CD8-positive, alpha-beta memory T cell (primary cell): ENCODE results near the gene CYBB. TPM values are rescaled to one million over a fixed set of nuclear protein-coding genes. Genes with fewer than 3 reads are reported as not detected.
A peak's percentile ranks its signal among the peaks of the same experiment; 100 is the strongest.
"Not testable (repeated sequence)": the region's sequence is repeated elsewhere in the genome, so short reads cannot be mapped to it uniquely, and the experiment has no call there.

Experiments
- CTCF ChIA-PET: fragments of 350-600 bp; sonication (Branson Sonifier 250); formaldehyde crosslinking; loops from one replicate; lab custom pipeline; 2021; ENCODE audit warnings: antibody characterized with exemption; lab: Charles Lee
- POLR2A ChIA-PET: fragments of 350-600 bp; sonication (Branson Sonifier 250); formaldehyde crosslinking; loops from one replicate; lab custom pipeline; 2021; ENCODE audit warnings: antibody characterized with exemption; lab: Charles Lee
- DNase-seq, 5 donors: peaks; one replicate each; pipeline versions ENCODE4 v3.0.0 to v3.0.0-alpha.2; 2020 to 2022; ENCODE audit warnings: mixed read lengths in 1 of 5
- H3K27ac ChIP-seq: one replicate; pipeline ENCODE4 v1.7.0; 2013; ENCODE audit warnings: low read depth, mild to moderate bottlenecking, low read length, moderate library complexity
- H3K27me3 ChIP-seq: 2 replicates; pipeline ENCODE4 v1.7.0; 2013; ENCODE audit warnings: low read length, mild to moderate bottlenecking; ENCODE audit not compliant: insufficient read depth, poor library complexity, severe bottlenecking
- H3K36me3 ChIP-seq: 2 replicates; pipeline ENCODE4 v1.7.0; 2013; ENCODE audit warnings: mild to moderate bottlenecking, low read length, moderate library complexity; ENCODE audit not compliant: insufficient read depth
- H3K4me1 ChIP-seq: 2 replicates; pipeline ENCODE4 v1.7.0; 2013; ENCODE audit warnings: mild to moderate bottlenecking, low read length, moderate library complexity; ENCODE audit not compliant: insufficient read depth
- H3K4me3 ChIP-seq: 2 replicates; pipeline ENCODE4 v1.7.0; 2013; ENCODE audit warnings: mild to moderate bottlenecking, low read length
- H3K9me3 ChIP-seq: 2 replicates; pipeline ENCODE4 v1.7.0; 2013; ENCODE audit warnings: mild to moderate bottlenecking, low read length
- H3K27ac Mint-ChIP-seq, 8 donors: one replicate each; pipeline ENCODE4 v1.8.0; 2020 to 2021; ENCODE audit warnings: mixed read lengths in 8 of 8, mild to moderate bottlenecking in 6 of 8, inconsistent platforms in 3 of 8, moderate library complexity in 3 of 8
- H3K27me3 Mint-ChIP-seq, 2 donors: one replicate each; pipeline ENCODE4 v1.8.0; 2020 to 2021; ENCODE audit warnings: mixed read lengths in 2 of 2, mild to moderate bottlenecking in 1 of 2, moderate library complexity in 1 of 2
- H3K36me3 Mint-ChIP-seq, 3 donors: one replicate each; pipeline ENCODE4 v1.8.0; 2020 to 2021; ENCODE audit warnings: mixed read lengths in 3 of 3, inconsistent platforms in 1 of 3, mild to moderate bottlenecking in 1 of 3
- H3K4me1 Mint-ChIP-seq, 3 donors: one replicate each; pipeline ENCODE4 v1.8.0; 2020 to 2021; ENCODE audit warnings: mixed read lengths in 3 of 3, inconsistent platforms in 1 of 3, mild to moderate bottlenecking in 1 of 3
- H3K4me3 Mint-ChIP-seq, 7 donors: one replicate each; pipeline ENCODE4 v1.8.0; 2020 to 2021; ENCODE audit warnings: mixed read lengths in 7 of 7, mild to moderate bottlenecking in 6 of 7, moderate library complexity in 4 of 7, inconsistent platforms in 2 of 7
- H3K9me3 Mint-ChIP-seq, 5 donors: one replicate each; pipeline ENCODE4 v1.8.0; 2020 to 2022; ENCODE audit warnings: mixed read lengths in 5 of 5, mild to moderate bottlenecking in 3 of 5, moderate library complexity in 2 of 5, inconsistent platforms in 1 of 5
- polyA plus RNA-seq: library from polyadenylated mRNA; unstranded; fragments of 300-500 nt; fragmentation: Illumina TruSeq; gene quantifications from one replicate; pipeline ENCODE4 v1.2.3, GENCODE V29; 2021
- total RNA-seq, 2 experiments: library from RNA; stranded (reverse); gene quantifications; one replicate each; pipeline ENCODE4 v1.2.3, GENCODE V29; 2021

Gene CYBB
- total and polyA plus RNA-seq, 3 experiments from 2014 or later, result 3.0 to 3.7 TPM; not detected in 1

GRCh38 chrX:37768866-37769265, 11.0 kb upstream of the CYBB start:
- H3K4me3 ChIP-seq, DNase-seq, H3K27ac Mint-ChIP-seq, H3K4me1 Mint-ChIP-seq, H3K9me3 Mint-ChIP-seq, H3K4me3 Mint-ChIP-seq, H3K36me3 Mint-ChIP-seq, H3K27ac ChIP-seq, H3K27me3 Mint-ChIP-seq, H3K9me3 ChIP-seq, H3K27me3 ChIP-seq, CTCF ChIA-PET, H3K36me3 ChIP-seq, H3K4me1 ChIP-seq, POLR2A ChIA-PET: not testable (repeated sequence)

- Mint-ChIP-seq H3K27me3 (no peaks in the 10 kb centered on the region), H3K27ac (peak overlapping the region; percentile 14 to 91 (median 44)), H3K4me3 (peak overlapping the region in 6 of 7 donors; percentile 9 to 62 (median 56)), H3K4me1 (peaks cover 25 to 26% (median 26%) of the 10 kb centered on the region in 3 donors), H3K9me3 (no peaks in the 10 kb centered on the region), H3K36me3 (no peaks in the 10 kb centered on the region)
- Histone ChIP-seq H3K4me1 (peaks cover 24% of the 10 kb centered on the region), H3K4me3 (peak overlapping the region; percentile 15), H3K36me3 (no peaks in the 10 kb centered on the region), H3K27ac (no peak overlapping the region), H3K9me3 (no peaks in the 10 kb centered on the region), H3K27me3 (no peaks in the 10 kb centered on the region)
- DNase-seq, result no peak
- ChIA-PET CTCF (interaction anchor here (1.1 kb wide), 1 partner anchor 31 kb away, joined by 3 read pairs; no protein-coding TSS in a partner anchor), POLR2A (no interaction called here)
These were observed 3.4 kb upstream of the CYBB start for GRCh38 chrX:37776283-37776986.

GRCh38 chrX:37776987-37777325, 2.9 kb upstream of the CYBB start:
- Histone ChIP-seq H3K36me3 (no peaks in the 10 kb centered on the region), H3K4me3 (no peak overlapping the region), H3K9me3 (no peaks in the 10 kb centered on the region), H3K27ac (no peak overlapping the region), H3K27me3 (no peaks in the 10 kb centered on the region), H3K4me1 (peaks cover 24% of the 10 kb centered on the region)
- no peak for DNase-seq
- CTCF ChIA-PET, result interaction anchor here (1.1 kb wide), 1 partner anchor 32 kb away, joined by 3 read pairs; no protein-coding TSS in a partner anchor
- no peaks in the 10 kb centered on the region for H3K27me3 Mint-ChIP-seq
- peaks cover 25 to 26% (median 26%) of the 10 kb centered on the region in 3 donors for H3K4me1 Mint-ChIP-seq
- no peaks in the 10 kb centered on the region for H3K9me3 Mint-ChIP-seq
- no peaks in the 10 kb centered on the region for H3K36me3 Mint-ChIP-seq
- POLR2A ChIA-PET, result no interaction called here
- H3K4me3 Mint-ChIP-seq, result peak overlapping the region in 6 of 7 donors; percentile 9 to 62 (median 56)
- peak overlapping the region; percentile 14 to 91 (median 46) for H3K27ac Mint-ChIP-seq

GRCh38 chrX:37781081-37781480, 1.2 kb downstream of the CYBB start:
- no peak for DNase-seq
- Mint-ChIP-seq H3K9me3 (no peaks in the 10 kb centered on the region), H3K36me3 (no peaks in the 10 kb centered on the region), H3K27ac (no peak overlapping the region), H3K4me3 (no peak overlapping the region), H3K27me3 (no peaks in the 10 kb centered on the region), H3K4me1 (peaks cover 20 to 25% (median 22%) of the 10 kb centered on the region in 3 donors)
- Histone ChIP-seq H3K4me3 (no peak overlapping the region), H3K4me1 (peaks cover 26% of the 10 kb centered on the region), H3K27me3 (no peaks in the 10 kb centered on the region), H3K27ac (no peak overlapping the region), H3K9me3 (no peaks in the 10 kb centered on the region), H3K36me3 (no peaks in the 10 kb centered on the region)
- CTCF ChIA-PET, result interaction anchor here (1.5 kb wide), 1 partner anchor 36 kb away, joined by 6 read pairs; no protein-coding TSS in a partner anchor
- POLR2A ChIA-PET, result interaction anchor here (0.5 kb wide), 1 partner anchor 24 kb away, joined by 4 read pairs; no protein-coding TSS in a partner anchor

GRCh38 chrX:37781814-37782213, 2.0 kb downstream of the CYBB start:
- Mint-ChIP-seq H3K4me3 (no peak overlapping the region), H3K36me3 (no peaks in the 10 kb centered on the region), H3K27me3 (no peaks in the 10 kb centered on the region), H3K9me3 (no peaks in the 10 kb centered on the region), H3K4me1 (peaks cover 19 to 25% (median 22%) of the 10 kb centered on the region in 3 donors), H3K27ac (no peak overlapping the region)
- no peaks in the 10 kb centered on the region for H3K36me3 ChIP-seq
- peaks cover 26% of the 10 kb centered on the region for H3K4me1 ChIP-seq
- DNase-seq, result no peak
- CTCF ChIA-PET, result interaction anchor here (1.5 kb wide), 1 partner anchor 37 kb away, joined by 6 read pairs; no protein-coding TSS in a partner anchor
- no peak overlapping the region for H3K27ac ChIP-seq
- H3K4me3 ChIP-seq, result no peak overlapping the region
- H3K27me3 ChIP-seq, result no peaks in the 10 kb centered on the region
- POLR2A ChIA-PET, result no interaction called here
- H3K9me3 ChIP-seq, result no peaks in the 10 kb centered on the region

GRCh38 chrX:37782359-37782758, 2.5 kb downstream of the CYBB start:
- no peak overlapping the region for H3K27ac ChIP-seq
- ChIA-PET POLR2A (no interaction called here), CTCF (interaction anchor here (1.5 kb wide), 1 partner anchor 37 kb away, joined by 6 read pairs; no protein-coding TSS in a partner anchor)
- Mint-ChIP-seq H3K4me1 (peaks cover 19 to 25% (median 22%) of the 10 kb centered on the region in 3 donors), H3K36me3 (no peaks in the 10 kb centered on the region), H3K4me3 (no peak overlapping the region), H3K27ac (no peak overlapping the region), H3K9me3 (no peaks in the 10 kb centered on the region), H3K27me3 (no peaks in the 10 kb centered on the region)
- peaks cover 26% of the 10 kb centered on the region for H3K4me1 ChIP-seq
- no peaks in the 10 kb centered on the region for H3K9me3 ChIP-seq
- no peaks in the 10 kb centered on the region for H3K27me3 ChIP-seq
- H3K36me3 ChIP-seq, result no peaks in the 10 kb centered on the region
- DNase-seq, result no peak
- H3K4me3 ChIP-seq, result no peak overlapping the region

- Mint-ChIP-seq H3K36me3 (no peaks in the 10 kb centered on the region), H3K9me3 (no peaks in the 10 kb centered on the region), H3K4me3 (no peak overlapping the region), H3K27ac (no peak overlapping the region), H3K4me1 (peaks cover 25 to 29% (median 26%) of the 10 kb centered on the region in 3 donors), H3K27me3 (no peaks in the 10 kb centered on the region)
- ChIA-PET CTCF (interaction anchor here (1.3 kb wide), 1 partner anchor 38 kb away, joined by 4 read pairs; no protein-coding TSS in a partner anchor), POLR2A (no interaction called here)
- no peak for DNase-seq
- H3K27ac ChIP-seq, result no peak overlapping the region
- H3K4me1 ChIP-seq, result peaks cover 30% of the 10 kb centered on the region
- H3K9me3 ChIP-seq, result no peaks in the 10 kb centered on the region
- no peak overlapping the region for H3K4me3 ChIP-seq
- H3K27me3 ChIP-seq, result no peaks in the 10 kb centered on the region
- H3K36me3 ChIP-seq, result no peaks in the 10 kb centered on the region
These were observed 3.4 kb downstream of the CYBB start for GRCh38 chrX:37783305-37783704.

- Mint-ChIP-seq H3K4me1 (peaks cover 30 to 37% (median 35%) of the 10 kb centered on the region in 3 donors), H3K9me3 (peaks cover 0 to 2% (median 0%) of the 10 kb centered on the region in 5 donors), H3K36me3 (no peaks in the 10 kb centered on the region), H3K27ac (no peak overlapping the region), H3K4me3 (no peak overlapping the region), H3K27me3 (peaks cover 0 to 2% of the 10 kb centered on the region in 2 donors)
- no peak overlapping the region for H3K4me3 ChIP-seq
- H3K27me3 ChIP-seq, result no peaks in the 10 kb centered on the region
- ChIA-PET POLR2A (no interaction called here), CTCF (no interaction called here)
- no peaks in the 10 kb centered on the region for H3K9me3 ChIP-seq
- H3K36me3 ChIP-seq, result no peaks in the 10 kb centered on the region
- no peak for DNase-seq
- peaks cover 33% of the 10 kb centered on the region for H3K4me1 ChIP-seq
- no peak overlapping the region for H3K27ac ChIP-seq
These were observed 5.7 kb downstream of the CYBB start for GRCh38 chrX:37785569-37785968.
